Measurements from ENCODE around the gene PAPOLA. TPM values are rescaled to one million over a fixed set of nuclear protein-coding genes. Genes with fewer than 3 reads are reported as not detected.

PAPOLA gene
- total RNA-seq, 1 donor from 2014 or later: 235 TPM

DNA sequence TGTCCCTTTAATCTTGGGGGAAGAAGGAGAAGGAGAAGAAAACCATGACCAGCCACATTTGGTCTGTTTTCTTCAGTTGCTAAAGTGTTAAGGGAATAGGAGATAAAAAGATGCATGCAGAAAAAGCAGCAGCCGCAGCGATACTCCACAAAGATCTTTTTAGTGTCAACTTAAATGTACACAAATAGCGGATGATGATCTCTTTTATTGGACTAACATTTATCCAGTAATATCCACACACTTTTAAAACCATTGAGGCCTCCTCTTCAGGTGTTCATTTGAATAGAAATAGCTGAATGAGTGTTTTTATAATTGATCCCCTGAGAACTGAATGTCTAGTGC, 83.5 kb downstream of the PAPOLA start:
- Histone ChIP-seq H3K27me3 (no peaks in the 10 kb centered on the region), H3K4me3 (no peak overlapping the region), H3K9ac (no peak overlapping the region), H3K4me2 (no peak overlapping the region), H3F3A (ENCODE audit: low read depth) (peaks cover 3% of the 10 kb centered on the region), H4K20me1 (ENCODE audit: low read depth) (no peaks in the 10 kb centered on the region), H3K27ac (no peak overlapping the region), H3K9me3 (ENCODE audit: low read depth) (no peaks in the 10 kb centered on the region), H2AFZ (replicated peaks) (no peak overlapping the region), H3K79me2 (ENCODE audit: low read depth) (no peaks in the 10 kb centered on the region), H3K4me1 (peaks cover 6% of the 10 kb centered on the region), H3K36me3 (no peaks in the 10 kb centered on the region)
- DNase-seq (ENCODE audit: low spot score): no peak
- H3K9me3 Mint-ChIP-seq: no peaks in the 10 kb centered on the region
- H3K4me1 Mint-ChIP-seq: peaks cover 57% of the 10 kb centered on the region
- no peaks in the 10 kb centered on the region for H3K36me3 Mint-ChIP-seq
- H3K27ac Mint-ChIP-seq: no peak overlapping the region
- H3K27me3 Mint-ChIP-seq (ENCODE audit: insufficient read depth, low read depth): peaks cover 12% of the 10 kb centered on the region
- H3K4me3 Mint-ChIP-seq: no peak overlapping the region
- TF ChIP-seq EZH2phosphoT487 (IDR thresholded peaks at IDR 0.05) (no peak), EZH2 (IDR thresholded peaks at IDR 0.05) (no peak)
- TF ChIP-seq, protein P1, sequence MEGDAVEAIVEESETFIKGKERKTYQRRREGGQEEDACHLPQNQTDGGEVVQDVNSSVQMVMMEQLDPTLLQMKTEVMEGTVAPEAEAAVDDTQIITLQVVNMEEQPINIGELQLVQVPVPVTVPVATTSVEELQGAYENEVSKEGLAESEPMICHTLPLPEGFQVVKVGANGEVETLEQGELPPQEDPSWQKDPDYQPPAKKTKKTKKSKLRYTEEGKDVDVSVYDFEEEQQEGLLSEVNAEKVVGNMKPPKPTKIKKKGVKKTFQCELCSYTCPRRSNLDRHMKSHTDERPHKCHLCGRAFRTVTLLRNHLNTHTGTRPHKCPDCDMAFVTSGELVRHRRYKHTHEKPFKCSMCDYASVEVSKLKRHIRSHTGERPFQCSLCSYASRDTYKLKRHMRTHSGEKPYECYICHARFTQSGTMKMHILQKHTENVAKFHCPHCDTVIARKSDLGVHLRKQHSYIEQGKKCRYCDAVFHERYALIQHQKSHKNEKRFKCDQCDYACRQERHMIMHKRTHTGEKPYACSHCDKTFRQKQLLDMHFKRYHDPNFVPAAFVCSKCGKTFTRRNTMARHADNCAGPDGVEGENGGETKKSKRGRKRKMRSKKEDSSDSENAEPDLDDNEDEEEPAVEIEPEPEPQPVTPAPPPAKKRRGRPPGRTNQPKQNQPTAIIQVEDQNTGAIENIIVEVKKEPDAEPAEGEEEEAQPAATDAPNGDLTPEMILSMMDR (IDR thresholded peaks at IDR 0.05): no peak

DNA sequence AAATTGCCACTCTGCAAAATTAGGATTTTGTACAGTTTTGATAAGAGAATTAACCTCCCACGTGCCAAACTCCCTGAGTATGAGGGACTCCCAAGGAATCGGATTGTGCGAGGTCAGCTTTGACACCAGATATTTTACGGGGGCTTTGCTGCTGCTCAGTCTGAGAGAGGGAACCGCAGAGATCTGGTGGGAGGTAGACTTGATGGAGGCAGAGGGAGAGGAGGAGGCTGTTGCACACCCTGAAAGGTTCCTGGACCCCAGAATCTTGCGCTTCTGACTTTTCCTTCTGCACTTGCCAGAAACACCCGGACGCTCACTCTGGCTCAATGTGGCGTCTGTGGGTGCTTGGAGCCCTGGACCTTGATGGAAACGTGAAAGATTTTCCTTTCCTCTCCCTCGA, 83.9 kb downstream of the PAPOLA start:
- no peak for DNase-seq (ENCODE audit: low spot score)
- Mint-ChIP-seq H3K9me3 (no peaks in the 10 kb centered on the region), H3K4me1 (peaks cover 57% of the 10 kb centered on the region), H3K36me3 (no peaks in the 10 kb centered on the region), H3K27ac (no peak overlapping the region), H3K27me3 (ENCODE audit: insufficient read depth, low read depth) (peaks cover 12% of the 10 kb centered on the region), H3K4me3 (no peak overlapping the region)
- H3K27ac ChIP-seq: no peak overlapping the region
- no peaks in the 10 kb centered on the region for H4K20me1 ChIP-seq (ENCODE audit: low read depth)
- H3K4me3 ChIP-seq: no peak overlapping the region
- no peak for TF ChIP-seq EZH2phosphoT487 (IDR thresholded peaks at IDR 0.05)
- TF ChIP-seq, protein P1 (IDR thresholded peaks at IDR 0.05): no peak
- TF ChIP-seq EZH2 (IDR thresholded peaks at IDR 0.05): no peak
- no peaks in the 10 kb centered on the region for H3K79me2 ChIP-seq (ENCODE audit: low read depth)
- no peaks in the 10 kb centered on the region for H3K36me3 ChIP-seq
- peaks cover 6% of the 10 kb centered on the region for H3K4me1 ChIP-seq
- H3K27me3 ChIP-seq: no peaks in the 10 kb centered on the region
- peaks cover 3% of the 10 kb centered on the region for H3F3A ChIP-seq (ENCODE audit: low read depth)
- H3K9ac ChIP-seq: no peak overlapping the region
- H2AFZ ChIP-seq (replicated peaks): no peak overlapping the region
- H3K9me3 ChIP-seq (ENCODE audit: low read depth): no peaks in the 10 kb centered on the region
- H3K4me2 ChIP-seq: no peak overlapping the region

- peaks cover 3% of the 10 kb centered on the region for H3F3A ChIP-seq (ENCODE audit: low read depth)
- DNase-seq (ENCODE audit: low spot score): no peak
- H4K20me1 ChIP-seq (ENCODE audit: low read depth): no peaks in the 10 kb centered on the region
- no peak overlapping the region for H2AFZ ChIP-seq (replicated peaks)
- H3K4me1 ChIP-seq: peaks cover 6% of the 10 kb centered on the region
- H3K27ac Mint-ChIP-seq: no peak overlapping the region
- no peaks in the 10 kb centered on the region for H3K36me3 Mint-ChIP-seq
- no peak overlapping the region for H3K9ac ChIP-seq
- no peak overlapping the region for H3K27ac ChIP-seq
- peaks cover 55% of the 10 kb centered on the region for H3K4me1 Mint-ChIP-seq
- no peak overlapping the region for H3K4me3 Mint-ChIP-seq
- H3K9me3 Mint-ChIP-seq: no peaks in the 10 kb centered on the region
- no peak overlapping the region for H3K4me3 ChIP-seq
- no peaks in the 10 kb centered on the region for H3K27me3 ChIP-seq
- H3K36me3 ChIP-seq: no peaks in the 10 kb centered on the region
- no peak overlapping the region for H3K4me2 ChIP-seq
- no peaks in the 10 kb centered on the region for H3K79me2 ChIP-seq (ENCODE audit: low read depth)
- no peak for TF ChIP-seq EZH2phosphoT487 (IDR thresholded peaks at IDR 0.05)
- TF ChIP-seq, protein P1 (IDR thresholded peaks at IDR 0.05): no peak
- TF ChIP-seq EZH2 (IDR thresholded peaks at IDR 0.05): no peak
- H3K9me3 ChIP-seq (ENCODE audit: low read depth): no peaks in the 10 kb centered on the region
- H3K27me3 Mint-ChIP-seq (ENCODE audit: insufficient read depth, low read depth): peaks cover 15% of the 10 kb centered on the region
These were observed 85.0 kb downstream of the PAPOLA start for GRCh38 chr14:96586921-96587822.

All from neural progenitor cell (in vitro differentiated cells).